HCT116 (cell line): ENCODE results near the gene ACRBP. TPM values are rescaled to one million over a fixed set of nuclear protein-coding genes. Genes with fewer than 3 reads are reported as not detected.

Experiments
- ATAC-seq: fragments of 200-7000 bp; cut with Tn5 transposase; 2 replicates; pipeline ENCODE4 v1.9.1; 2020; ENCODE audit warnings: mild to moderate bottlenecking, moderate library complexity
- BruUV-seq: library from RNA; stranded (reverse); fragments of 400-500 nt; replicated peaks from 2 replicates; lab custom pipeline; 2021; lab: Mats Ljungman, UMichigan
- CTCF ChIA-PET: fragments of 300-600 bp; sonication (Branson Sonifier 250); formaldehyde crosslinking; loops from one replicate; lab custom pipeline; 2021; ENCODE audit warnings: antibody characterized with exemption; lab: Charles Lee
- POLR2A ChIA-PET: fragments of 300-600, 350-600 bp; sonication (Branson Sonifier 250); formaldehyde crosslinking; loops from one replicate; lab custom pipeline; 2021; ENCODE audit warnings: antibody characterized with exemption; lab: Charles Lee
- RAD21 ChIA-PET, 2 experiments: fragments of 300-600 bp; sonication (Branson Sonifier 250); formaldehyde crosslinking; loops; one replicate each; lab custom pipeline; 2023; ENCODE audit warnings: low total read pairs in 2 of 2; ENCODE audit not compliant: uncharacterized antibody in 2 of 2, unreplicated experiment in 2 of 2, low non-redundant PET in 1 of 2; lab: Charles Lee
- DNase-seq: peaks from one replicate; pipeline ENCODE4 v3.0.0-alpha.2; 2010; ENCODE audit warnings: low read depth, low spot score
- H2AFZ ChIP-seq: fragments of 200-600 bp; shearing (Covaris generic), sonication (generic); 2 replicates; pipeline ENCODE4 v1.6.1; 2017; ENCODE audit warnings: low read depth, mixed run types, mixed read lengths, antibody characterized with exemption, low read length; ENCODE audit not compliant: poor library complexity, severe bottlenecking
- H3K27ac ChIP-seq: 2 replicates; pipeline ENCODE4 v1.5.1; 2012; ENCODE audit warnings: low read depth, low read length
- H3K27me3 ChIP-seq: fragments of 200-600 bp; sonication (generic); 2 replicates; pipeline ENCODE4 v1.6.1; 2016; ENCODE audit warnings: mixed run types, low read length, mixed read lengths; ENCODE audit not compliant: insufficient read depth
- H3K36me3 ChIP-seq, 2 experiments: fragments of 200-500 bp in 1 of 2; fragments of 200-600 bp in 1 of 2; sonication (Bioruptor generic) in 1 of 2; sonication (generic) in 1 of 2; 2 replicates each; pipeline versions ENCODE4 v1.5.1 to v1.6.1; 2014 to 2016; ENCODE audit warnings: low read length in 2 of 2, inconsistent platforms in 1 of 2, mixed read lengths in 1 of 2, mixed run types in 1 of 2; ENCODE audit not compliant: insufficient read depth in 2 of 2, control insufficient read depth in 1 of 2
- H3K4me1 ChIP-seq, 2 experiments: fragments of 200-600 bp in 1 of 2; sonication (generic) in 1 of 2; 2 replicates each; pipeline versions ENCODE4 v1.5.1 to v1.6.1; 2012 to 2017; ENCODE audit warnings: low read length in 2 of 2, inconsistent platforms in 1 of 2, mild to moderate bottlenecking in 1 of 2, mixed read lengths in 1 of 2, mixed run types in 1 of 2, moderate library complexity in 1 of 2; ENCODE audit not compliant: insufficient read depth in 2 of 2, control insufficient read depth in 1 of 2
- H3K4me2 ChIP-seq: fragments of 200-600 bp; sonication (generic); 2 replicates; pipeline ENCODE4 v1.6.1; 2017; ENCODE audit warnings: mixed run types, low read length, mixed read lengths
- H3K4me3 ChIP-seq, 2 experiments: fragments of 200-600 bp in 1 of 2; sonication (generic) in 1 of 2; replicated peaks in 1 of 2; 2 replicates each; pipeline ENCODE4 v1.5.1; 2011 to 2016; ENCODE audit warnings: low read length in 2 of 2, control low read depth in 1 of 2, low read depth in 1 of 2, mild to moderate bottlenecking in 1 of 2, mixed read lengths in 1 of 2, mixed run types in 1 of 2
- H3K79me2 ChIP-seq: fragments of 200-600 bp; sonication (generic); 2 replicates; pipeline ENCODE4 v1.6.1; 2017; ENCODE audit warnings: mild to moderate bottlenecking, mixed run types, low read length, moderate library complexity, mixed read lengths; ENCODE audit not compliant: insufficient read depth
- H3K9ac ChIP-seq: fragments of 200-600 bp; sonication (generic); 2 replicates; pipeline ENCODE4 v1.6.1; 2016; ENCODE audit warnings: low read length, mixed read lengths
- H3K9me2 ChIP-seq: fragments of 200-600 bp; sonication (generic), shearing (Covaris generic); 2 replicates; pipeline ENCODE4 v1.6.1; 2017; ENCODE audit warnings: mixed run types, mild to moderate bottlenecking, moderate library complexity; ENCODE audit not compliant: insufficient read depth
- H3K9me3 ChIP-seq, 2 experiments: fragments of 200-500 bp in 1 of 2; fragments of 200-600 bp in 1 of 2; sonication (Bioruptor generic) in 1 of 2; sonication (generic) in 1 of 2; 2 replicates each; pipeline ENCODE4 v1.6.1; 2014 to 2017; ENCODE audit warnings: low read length in 2 of 2, mixed read lengths in 2 of 2, inconsistent platforms in 1 of 2, low read depth in 1 of 2, mild to moderate bottlenecking in 1 of 2, mixed run types in 1 of 2, moderate library complexity in 1 of 2; ENCODE audit not compliant: control insufficient read depth in 1 of 2, insufficient read depth in 1 of 2
- H4K20me1 ChIP-seq: fragments of 200-600 bp; sonication (generic), shearing (Covaris generic); 2 replicates; pipeline ENCODE4 v1.6.1; 2017; ENCODE audit warnings: mixed run types, mild to moderate bottlenecking, moderate library complexity; ENCODE audit not compliant: insufficient read depth
- CEBPB ChIP-seq: IDR thresholded peaks from 2 replicates; pipeline ENCODE4 v1.6.1; 2012; ENCODE audit warnings: low read depth
- EGR1 ChIP-seq: IDR thresholded peaks from 2 replicates; pipeline ENCODE4 v1.6.1; 2012; ENCODE audit warnings: low read depth
- EZH2 ChIP-seq: fragments of 200-600 bp; sonication (generic); IDR thresholded peaks from 2 replicates; pipeline ENCODE4 v1.6.1; 2017; ENCODE audit warnings: antibody characterized with exemption, mixed run types
- EZH2phosphoT487 ChIP-seq: fragments of 200-600 bp; IDR thresholded peaks from 2 replicates; pipeline ENCODE4 v1.6.1; 2018; ENCODE audit warnings: antibody characterized with exemption, borderline replicate concordance
- FOSL1 ChIP-seq: IDR thresholded peaks from 2 replicates; pipeline ENCODE4 v1.6.1; 2012; ENCODE audit warnings: low read depth
- JUND ChIP-seq: IDR thresholded peaks from 2 replicates; pipeline ENCODE4 v1.6.1; 2012
- POLR2A ChIP-seq: IDR thresholded peaks from 2 replicates; pipeline ENCODE4 v1.7.0; 2011; ENCODE audit warnings: borderline replicate concordance; ENCODE audit not compliant: insufficient read depth, insufficient read length; ENCODE audit errors: extremely low read depth
- RAD21 ChIP-seq: IDR thresholded peaks from 2 replicates; pipeline ENCODE4 v1.6.1; 2012; ENCODE audit warnings: low read depth, mild to moderate bottlenecking
- SP1 ChIP-seq: IDR thresholded peaks from 2 replicates; pipeline ENCODE4 v1.6.1; 2012; ENCODE audit warnings: low read depth
- SRF ChIP-seq: IDR thresholded peaks from 2 replicates; pipeline ENCODE4 v1.6.1; 2012; ENCODE audit warnings: low read depth
- TCF7L2 ChIP-seq: IDR thresholded peaks from 2 replicates; pipeline ENCODE4 v1.7.0; 2011; ENCODE audit warnings: borderline replicate concordance, inconsistent platforms; ENCODE audit not compliant: insufficient read depth, insufficient read length; ENCODE audit errors: extremely low read depth
- YY1 ChIP-seq: IDR thresholded peaks from 2 replicates; pipeline ENCODE4 v1.6.1; 2011; ENCODE audit warnings: low read length, low read depth, moderate library complexity, mild to moderate bottlenecking; ENCODE audit not compliant: insufficient replicate concordance; ENCODE audit errors: extremely low read depth
- ZFX ChIP-seq: fragments of 450-650 bp; IDR thresholded peaks from 2 replicates; pipeline ENCODE4 v1.6.1; 2017
- intact Hi-C: fragments of 100-400 bp; cut with micrococcal nuclease; formaldehyde crosslinking; loops from 2 replicates; pipeline ENCODE4 v1.10.0; 2022
- total RNA-seq: library from RNA; stranded (reverse); gene quantifications from one replicate; pipeline ENCODE4 v1.2.1, GENCODE V29; 2021; ENCODE audit not compliant: unreplicated experiment
- TF ChIP-seq, protein P1 (sequence below): IDR thresholded peaks from 2 replicates; pipeline ENCODE4 v1.6.1; 2012
- TF ChIP-seq, protein P2 (sequence below): IDR thresholded peaks from 2 replicates; pipeline ENCODE4 v1.6.1; 2012; ENCODE audit warnings: low read depth
- TF ChIP-seq, protein P3 (sequence below): IDR thresholded peaks from 2 replicates; pipeline ENCODE4 v1.6.1; 2012

ACRBP gene
- total RNA-seq, 1 experiment from 2014 or later: 1.0 TPM

DNA sequence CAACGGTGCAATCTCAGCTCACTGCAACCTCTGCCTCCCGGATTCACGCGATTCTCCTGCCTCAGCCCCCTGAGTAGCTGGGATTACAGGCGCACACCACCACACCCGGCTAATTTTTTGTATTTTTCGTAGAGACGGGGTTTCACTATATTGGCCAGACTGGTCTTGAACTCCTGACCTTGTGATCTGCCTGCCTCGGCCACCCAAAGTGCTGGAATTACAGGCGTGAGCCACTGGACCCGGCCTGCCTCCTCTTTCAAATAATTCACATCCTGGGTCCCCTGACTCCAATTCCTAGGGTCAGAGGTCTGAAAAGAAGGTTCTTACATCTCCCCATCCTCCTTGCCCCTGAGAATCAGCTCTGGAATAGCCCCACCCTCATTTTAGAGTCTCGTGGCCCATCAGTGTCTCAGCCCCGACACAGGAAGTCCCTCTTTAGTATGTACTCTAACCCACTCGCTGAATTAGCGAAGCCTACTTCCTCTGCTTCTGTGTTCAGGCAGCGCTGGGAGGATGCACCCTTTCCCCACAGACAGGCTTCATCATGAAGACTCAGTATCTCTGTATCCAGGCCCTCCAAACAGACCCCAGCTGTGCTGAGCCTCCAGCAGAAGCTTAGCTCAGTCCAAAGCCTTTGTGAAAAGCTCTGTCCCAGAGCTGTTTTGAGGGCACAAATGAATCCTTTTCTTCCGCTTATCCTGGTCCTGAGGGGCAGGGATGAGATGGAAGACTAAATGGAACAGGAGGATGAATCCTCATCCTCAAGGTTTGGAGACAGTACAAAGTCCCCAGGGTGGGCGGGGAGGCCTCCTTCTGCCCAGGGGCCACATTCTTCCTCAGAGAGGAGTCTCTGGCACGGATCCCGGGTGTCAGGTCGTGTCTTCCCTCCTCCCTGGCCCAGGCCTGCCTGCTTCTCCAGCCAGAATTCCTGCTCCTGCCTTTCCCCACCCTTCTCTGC, 14.9 kb downstream of the ACRBP start:
- Histone ChIP-seq H3K27me3 (no peaks in the 10 kb centered on the region), H3K79me2 (no peaks in the 10 kb centered on the region), H3K4me1 (peaks cover 14 to 28% of the 10 kb centered on the region in 2 experiments), H3K9me3 (no peaks in the 10 kb centered on the region), H3K4me3 (no peak overlapping the region), H3K9me2 (no peaks in the 10 kb centered on the region), H3K36me3 (no peaks in the 10 kb centered on the region), H3K27ac (no peak overlapping the region), H3K9ac (no peak overlapping the region), H3K4me2 (no peak overlapping the region), H4K20me1 (no peaks in the 10 kb centered on the region), H2AFZ (no peak overlapping the region)
- no TSS peak for BruUV-seq
- RAD21 ChIA-PET: no interaction called here
- DNase-seq (no peak), ATAC-seq (no peak)
- intact Hi-C loops: no loop called here
- CTCF ChIA-PET: no interaction called here
- POLR2A ChIA-PET: no interaction called here
- TF ChIP-seq EZH2 (no peak), CEBPB (no peak), ZFX (no peak), EZH2phosphoT487 (no peak), TCF7L2 (no peak), FOSL1 (no peak), SRF (no peak), EGR1 (no peak), YY1 (no peak), POLR2A (no peak), RAD21 (no peak), SP1 (no peak), JUND (no peak)
- TF ChIP-seq, protein P1, sequence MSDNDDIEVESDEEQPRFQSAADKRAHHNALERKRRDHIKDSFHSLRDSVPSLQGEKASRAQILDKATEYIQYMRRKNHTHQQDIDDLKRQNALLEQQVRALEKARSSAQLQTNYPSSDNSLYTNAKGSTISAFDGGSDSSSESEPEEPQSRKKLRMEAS: no peak
- TF ChIP-seq, protein P2, sequence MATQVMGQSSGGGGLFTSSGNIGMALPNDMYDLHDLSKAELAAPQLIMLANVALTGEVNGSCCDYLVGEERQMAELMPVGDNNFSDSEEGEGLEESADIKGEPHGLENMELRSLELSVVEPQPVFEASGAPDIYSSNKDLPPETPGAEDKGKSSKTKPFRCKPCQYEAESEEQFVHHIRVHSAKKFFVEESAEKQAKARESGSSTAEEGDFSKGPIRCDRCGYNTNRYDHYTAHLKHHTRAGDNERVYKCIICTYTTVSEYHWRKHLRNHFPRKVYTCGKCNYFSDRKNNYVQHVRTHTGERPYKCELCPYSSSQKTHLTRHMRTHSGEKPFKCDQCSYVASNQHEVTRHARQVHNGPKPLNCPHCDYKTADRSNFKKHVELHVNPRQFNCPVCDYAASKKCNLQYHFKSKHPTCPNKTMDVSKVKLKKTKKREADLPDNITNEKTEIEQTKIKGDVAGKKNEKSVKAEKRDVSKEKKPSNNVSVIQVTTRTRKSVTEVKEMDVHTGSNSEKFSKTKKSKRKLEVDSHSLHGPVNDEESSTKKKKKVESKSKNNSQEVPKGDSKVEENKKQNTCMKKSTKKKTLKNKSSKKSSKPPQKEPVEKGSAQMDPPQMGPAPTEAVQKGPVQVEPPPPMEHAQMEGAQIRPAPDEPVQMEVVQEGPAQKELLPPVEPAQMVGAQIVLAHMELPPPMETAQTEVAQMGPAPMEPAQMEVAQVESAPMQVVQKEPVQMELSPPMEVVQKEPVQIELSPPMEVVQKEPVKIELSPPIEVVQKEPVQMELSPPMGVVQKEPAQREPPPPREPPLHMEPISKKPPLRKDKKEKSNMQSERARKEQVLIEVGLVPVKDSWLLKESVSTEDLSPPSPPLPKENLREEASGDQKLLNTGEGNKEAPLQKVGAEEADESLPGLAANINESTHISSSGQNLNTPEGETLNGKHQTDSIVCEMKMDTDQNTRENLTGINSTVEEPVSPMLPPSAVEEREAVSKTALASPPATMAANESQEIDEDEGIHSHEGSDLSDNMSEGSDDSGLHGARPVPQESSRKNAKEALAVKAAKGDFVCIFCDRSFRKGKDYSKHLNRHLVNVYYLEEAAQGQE: no peak
- TF ChIP-seq, protein P3, sequence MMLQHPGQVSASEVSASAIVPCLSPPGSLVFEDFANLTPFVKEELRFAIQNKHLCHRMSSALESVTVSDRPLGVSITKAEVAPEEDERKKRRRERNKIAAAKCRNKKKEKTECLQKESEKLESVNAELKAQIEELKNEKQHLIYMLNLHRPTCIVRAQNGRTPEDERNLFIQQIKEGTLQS: no peak
- TF ChIP-seq, all 23 proteins: peak for 0
